ENCODE measurements around the gene NTRK2.
A peak's percentile ranks its signal among the peaks of the same experiment; 100 is the strongest.
"Not testable (repeated sequence)": the region's sequence is repeated elsewhere in the genome, so short reads cannot be mapped to it uniquely, and the experiment has no call there.

Gene NTRK2

DNA sequence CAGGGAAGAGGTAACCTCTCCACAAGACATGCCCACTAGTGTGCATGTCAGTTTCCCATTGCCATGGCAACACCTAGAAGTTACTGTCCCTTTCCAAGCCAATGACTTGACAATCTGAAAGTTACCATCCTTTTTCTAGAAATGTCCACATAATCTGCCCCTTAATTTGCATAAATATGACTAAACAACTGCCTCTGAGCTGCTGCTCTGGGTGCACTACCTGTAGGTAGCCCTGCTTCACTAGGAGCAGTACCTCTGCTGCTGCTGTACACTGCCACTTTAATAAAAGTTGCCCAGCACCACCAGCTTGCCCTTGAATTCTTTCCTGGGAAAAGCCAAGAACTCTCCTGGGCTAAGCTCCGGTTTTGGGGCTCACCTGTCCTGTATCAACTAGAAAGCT is 392.4 kb downstream of the NTRK2 start:
- no peak for DNase-seq (ENCODE audit: low read depth, low spot score)

DNA sequence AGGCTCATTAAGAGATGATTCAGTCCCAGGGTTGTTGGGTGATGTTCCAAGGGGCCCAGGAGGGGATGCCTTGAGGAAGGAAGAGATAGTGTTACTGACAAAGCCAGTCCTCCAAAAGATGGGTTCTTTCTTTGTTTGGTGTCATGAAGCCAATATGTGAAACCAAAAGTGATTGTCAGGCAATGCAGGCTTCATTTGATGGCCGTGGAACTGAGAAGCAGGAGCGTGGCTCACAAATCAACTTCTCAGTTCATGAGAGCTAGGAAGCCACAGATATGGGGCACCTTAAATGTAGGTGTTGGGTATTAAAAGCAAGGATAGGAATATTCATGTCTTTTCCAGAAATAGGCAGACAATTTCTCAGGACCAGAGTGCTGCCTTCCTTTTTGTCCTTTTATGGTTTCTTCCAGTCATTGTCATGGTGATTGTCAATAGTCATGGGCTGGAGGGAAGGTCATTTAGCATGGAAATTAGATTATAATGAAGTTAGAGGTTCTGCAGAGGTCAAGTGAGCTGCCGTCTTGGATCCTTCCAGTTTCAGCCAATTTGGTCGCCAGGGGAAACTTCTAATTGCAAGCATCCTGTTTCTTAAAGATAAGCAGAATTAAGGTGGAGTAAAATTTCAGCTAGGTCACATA is 393.0 kb downstream of the NTRK2 start:
- DNase-seq (ENCODE audit: low read depth, low spot score) = no peak

DNA sequence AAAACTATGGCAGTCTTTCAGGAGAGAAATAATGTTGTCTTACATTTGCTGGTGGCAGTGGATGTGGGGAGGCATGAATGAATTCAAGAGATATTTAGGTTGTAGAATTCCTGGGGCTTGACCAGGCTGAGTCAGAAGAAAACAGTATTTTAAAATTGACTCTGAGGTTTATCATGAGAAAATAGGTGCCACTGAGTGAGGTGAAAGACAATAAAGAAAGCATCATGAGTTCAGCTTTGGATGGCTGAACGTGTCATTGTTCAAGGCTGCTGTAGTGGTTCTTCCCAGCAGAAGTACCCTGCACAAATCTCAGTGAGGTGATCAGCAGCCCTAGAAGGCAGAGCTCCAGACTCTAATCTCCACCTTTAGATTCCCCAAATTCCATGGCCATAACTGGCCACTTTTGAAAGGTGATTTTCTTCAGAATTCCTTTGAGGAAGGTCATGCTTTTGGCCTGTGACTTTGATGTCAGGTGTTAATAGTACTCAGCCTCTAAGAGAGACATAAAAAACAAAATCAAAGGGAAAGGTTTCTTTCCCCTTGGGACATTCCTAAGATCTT is 395.4 kb downstream of the NTRK2 start:
- peak; percentile 5 for DNase-seq (ENCODE audit: low read depth, low spot score)

DNA sequence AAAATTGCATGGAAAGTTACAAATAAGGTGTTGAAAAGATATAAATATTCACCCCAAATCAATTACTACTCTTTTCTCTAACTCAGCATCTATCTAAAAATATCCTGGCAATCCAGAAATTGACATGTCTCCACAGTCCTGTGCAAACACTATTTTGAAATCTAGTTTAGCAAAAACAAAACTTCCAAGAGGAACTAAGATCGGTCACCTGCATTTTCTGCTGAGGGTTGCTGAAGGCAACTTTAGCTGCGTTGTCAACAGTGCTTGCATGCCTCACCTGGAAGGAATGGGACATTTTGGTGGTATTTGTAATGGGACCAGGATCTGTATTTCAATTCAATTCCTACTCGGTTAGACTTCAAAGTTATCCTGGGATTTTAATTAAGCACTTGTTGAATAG is 398.3 kb downstream of the NTRK2 start:
- no peak for DNase-seq (ENCODE audit: low read depth, low spot score)

DNA sequence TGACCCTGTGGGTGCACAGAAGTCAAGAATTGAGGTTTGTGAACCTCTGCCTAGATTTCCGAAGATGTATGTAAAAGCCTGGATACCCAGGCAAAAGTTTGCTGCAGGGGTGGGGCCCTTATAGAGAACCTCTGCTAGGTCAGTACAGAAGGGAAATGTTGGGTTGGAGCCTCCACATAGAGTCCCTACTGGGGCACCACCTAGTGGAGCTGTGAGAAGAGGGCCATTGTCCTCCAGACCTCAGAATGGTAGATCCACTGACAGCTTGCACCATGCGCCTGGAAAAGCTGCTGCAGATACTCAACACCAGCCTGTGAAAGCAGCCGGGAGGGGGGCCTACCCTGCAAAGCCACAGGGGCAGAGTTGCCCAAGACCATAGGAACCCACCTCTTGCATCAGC is 399.9 kb downstream of the NTRK2 start:
- not testable (repeated sequence) for DNase-seq (ENCODE audit: low read depth, low spot score)
